Trophoblast cell (in vitro differentiated cells and primary cell): ENCODE measurements around the gene ZNF92.
"Not testable (repeated sequence)": the region's sequence is repeated elsewhere in the genome, so short reads cannot be mapped to it uniquely, and the experiment has no call there.

Experiments
- DNase-seq, 2 donors: peaks; one replicate each; pipeline ENCODE4 v3.0.0-alpha.2; 2016
- H2AFZ ChIP-seq: 2 replicates; pipeline ENCODE4 v1.6.1; 2013; ENCODE audit warnings: low read length, moderate library complexity, mild to moderate bottlenecking; ENCODE audit not compliant: insufficient read depth, poor library complexity
- H2AK5ac ChIP-seq: 2 replicates; pipeline ENCODE4 v1.6.1; 2013; ENCODE audit warnings: mild to moderate bottlenecking, low read length
- H2BK120ac ChIP-seq: 2 replicates; pipeline ENCODE4 v1.6.1; 2013; ENCODE audit warnings: low read length, mild to moderate bottlenecking, moderate library complexity; ENCODE audit not compliant: insufficient read depth, poor library complexity
- H2BK12ac ChIP-seq: 2 replicates; pipeline ENCODE4 v1.6.1; 2013; ENCODE audit warnings: mild to moderate bottlenecking, low read length, moderate library complexity
- H2BK5ac ChIP-seq: 2 replicates; pipeline ENCODE4 v1.6.1; 2013; ENCODE audit warnings: low read length, low read depth, moderate library complexity, mild to moderate bottlenecking; ENCODE audit not compliant: poor library complexity
- H3K14ac ChIP-seq: 2 replicates; pipeline ENCODE4 v1.6.1; 2013; ENCODE audit warnings: mild to moderate bottlenecking, low read length
- H3K18ac ChIP-seq: 2 replicates; pipeline ENCODE4 v1.6.1; 2013; ENCODE audit warnings: mild to moderate bottlenecking, low read length
- H3K23ac ChIP-seq: 2 replicates; pipeline ENCODE4 v1.6.1; 2013; ENCODE audit warnings: low read length
- H3K27ac ChIP-seq: 2 replicates; pipeline ENCODE4 v1.5.1; 2013; ENCODE audit warnings: low read depth, mild to moderate bottlenecking, inconsistent platforms, low read length, moderate library complexity
- H3K27me3 ChIP-seq: 2 replicates; pipeline ENCODE4 v1.6.1; 2013; ENCODE audit warnings: inconsistent platforms, mild to moderate bottlenecking, low read length, moderate library complexity; ENCODE audit not compliant: insufficient read depth
- H3K36me3 ChIP-seq, 2 experiments: 1 replicate in 1 of 2; 2 replicates in 1 of 2; pipeline ENCODE4 v1.6.1; 2013; ENCODE audit warnings: low read length in 2 of 2, mild to moderate bottlenecking in 2 of 2, moderate library complexity in 1 of 2; ENCODE audit not compliant: insufficient read depth in 2 of 2, control insufficient read depth in 1 of 2
- H3K4ac ChIP-seq: 2 replicates; pipeline ENCODE4 v1.6.1; 2013; ENCODE audit warnings: low read depth, mild to moderate bottlenecking, low read length, moderate library complexity
- H3K4me1 ChIP-seq, 2 experiments: 1 replicate in 1 of 2; 2 replicates in 1 of 2; pipeline ENCODE4 v1.6.1; 2013; ENCODE audit warnings: low read length in 2 of 2, mild to moderate bottlenecking in 2 of 2, moderate library complexity in 1 of 2; ENCODE audit not compliant: insufficient read depth in 2 of 2, control insufficient read depth in 1 of 2
- H3K4me2 ChIP-seq: 2 replicates; pipeline ENCODE4 v1.6.1; 2013; ENCODE audit warnings: inconsistent platforms, mild to moderate bottlenecking, low read length, moderate library complexity
- H3K4me3 ChIP-seq: 2 replicates; pipeline ENCODE4 v1.5.1; 2013; ENCODE audit warnings: mild to moderate bottlenecking, low read depth, low read length, inconsistent platforms
- H3K79me1 ChIP-seq: one replicate; pipeline ENCODE4 v1.6.1; 2013; ENCODE audit warnings: low read length
- H3K79me2 ChIP-seq: 2 replicates; pipeline ENCODE4 v1.6.1; 2013; ENCODE audit warnings: low read length, mild to moderate bottlenecking; ENCODE audit not compliant: control insufficient read depth, insufficient read depth, poor library complexity
- H3K9ac ChIP-seq: 2 replicates; pipeline ENCODE4 v1.6.1; 2013; ENCODE audit warnings: mild to moderate bottlenecking, low read length
- H3K9me3 ChIP-seq: 2 replicates; pipeline ENCODE4 v1.6.1; 2013; ENCODE audit warnings: low read depth, mild to moderate bottlenecking, control low read depth, inconsistent platforms, low read length; ENCODE audit not compliant: insufficient read depth
- H4K12ac ChIP-seq: 2 replicates; pipeline ENCODE4 v1.6.1; 2013; ENCODE audit warnings: low read depth, mild to moderate bottlenecking, low read length, moderate library complexity
- H4K8ac ChIP-seq: 2 replicates; pipeline ENCODE4 v1.6.1; 2013; ENCODE audit warnings: low read depth, mild to moderate bottlenecking, low read length, moderate library complexity
- H4K91ac ChIP-seq: one replicate; pipeline ENCODE4 v1.6.1; 2013; ENCODE audit warnings: low read depth, mild to moderate bottlenecking, low read length, moderate library complexity
- WGBS: extraction: QIAGEN DNeasy Blood & Tissue Kit; methylation state at CpG from one replicate; pipeline ENCODE4 v1.1.7; 2013; ENCODE audit warnings: missing lambda C conversion rate; ENCODE audit not compliant: insufficient read length, insufficient coverage; ENCODE audit errors: extremely low coverage; 5-methylcytosine and 5-hydroxymethylcytosine counted together

Gene ZNF92

DNA sequence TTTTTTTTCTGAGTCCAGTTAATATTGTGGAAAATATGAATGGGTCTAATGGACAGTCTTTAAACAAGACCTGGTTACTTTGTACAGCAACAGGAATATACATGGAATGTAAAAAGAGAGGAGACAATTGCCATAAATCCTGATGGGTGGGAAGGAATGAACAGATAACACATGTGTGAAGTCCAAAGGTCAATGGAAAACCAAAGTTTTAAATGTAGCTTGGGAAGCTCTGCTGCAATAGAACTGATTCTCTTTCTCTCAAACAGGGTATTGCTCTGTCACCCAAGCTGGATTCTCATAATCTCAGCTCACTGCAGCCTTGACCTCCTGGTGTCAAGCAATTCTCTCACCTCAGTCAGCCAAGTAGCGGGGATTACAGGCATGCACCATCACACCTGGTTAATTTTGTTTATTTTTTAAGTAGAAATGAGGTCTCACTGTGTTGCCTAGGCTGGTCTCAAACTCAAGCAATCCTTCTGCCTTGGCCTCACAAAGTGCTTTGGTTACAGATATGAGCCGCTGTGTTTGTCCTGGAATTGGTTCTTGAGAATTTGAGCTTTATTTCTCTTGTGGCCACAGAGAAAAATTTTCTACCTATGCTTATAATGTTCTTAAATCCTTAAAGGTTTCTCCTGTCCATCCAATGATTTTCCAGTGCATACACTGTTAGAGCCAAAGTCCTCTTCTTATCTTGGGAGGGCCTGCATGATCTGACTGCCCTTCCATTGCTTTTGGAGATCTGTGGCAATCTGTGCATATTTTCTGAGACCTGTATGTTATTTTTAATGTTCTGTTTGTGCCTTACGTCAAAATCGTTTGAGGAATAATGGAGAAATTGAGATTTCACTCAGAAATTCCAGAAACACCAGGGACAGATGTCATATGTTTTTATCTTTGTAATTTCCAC, 30.7 kb upstream of the ZNF92 start:
- H2AK5ac ChIP-seq = no peak overlapping the region
- H3K9me3 ChIP-seq = no peaks in the 10 kb centered on the region
- no peak overlapping the region for H4K8ac ChIP-seq
- H3K79me1 ChIP-seq = no peaks in the 10 kb centered on the region
- H3K14ac ChIP-seq = no peak overlapping the region
- H2AFZ ChIP-seq = no peak overlapping the region
- H3K79me2 ChIP-seq = no peaks in the 10 kb centered on the region
- no peak overlapping the region for H4K12ac ChIP-seq
- no peak overlapping the region for H3K4me3 ChIP-seq
- H3K4me1 ChIP-seq = no peaks in the 10 kb centered on the region
- H3K27me3 ChIP-seq = no peaks in the 10 kb centered on the region
- H3K18ac ChIP-seq = no peak overlapping the region
- H2BK120ac ChIP-seq = no peak overlapping the region
- H3K4me2 ChIP-seq = no peak overlapping the region
- H3K27ac ChIP-seq = no peak overlapping the region
- no peak overlapping the region for H4K91ac ChIP-seq
- H2BK5ac ChIP-seq = no peak overlapping the region
- no peaks in the 10 kb centered on the region for H3K36me3 ChIP-seq
- H3K4ac ChIP-seq = no peak overlapping the region
- no CpG with 5 or more reads among the region's 4 CpGs for WGBS
- no peak overlapping the region for H3K23ac ChIP-seq
- DNase-seq = no peak
- no peak overlapping the region for H3K9ac ChIP-seq
- no peak overlapping the region for H2BK12ac ChIP-seq

DNA sequence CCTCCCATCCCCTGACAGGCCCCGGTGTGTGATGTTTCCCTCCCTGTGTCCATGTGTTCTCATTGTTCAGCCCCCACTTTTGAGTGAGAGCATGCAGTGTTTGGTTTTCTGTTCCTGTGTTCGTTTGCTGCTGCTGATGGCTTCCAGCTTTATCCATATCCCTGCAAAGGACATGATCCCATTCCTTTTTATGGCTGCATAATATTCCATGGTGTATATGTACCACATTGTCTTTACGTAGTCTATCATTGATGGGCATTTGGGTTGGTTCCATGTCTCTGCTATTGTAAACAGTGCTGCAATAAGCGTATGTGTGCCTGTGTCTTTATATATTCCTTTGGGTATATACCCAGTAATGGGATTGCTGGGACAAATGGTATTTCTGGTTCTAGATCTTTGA, 29.1 kb upstream of the ZNF92 start:
- not testable (repeated sequence) for H3K27ac ChIP-seq, H3K4me1 ChIP-seq, DNase-seq, H2AK5ac ChIP-seq, H3K79me1 ChIP-seq, H3K14ac ChIP-seq, H4K8ac ChIP-seq, H3K4ac ChIP-seq, H4K12ac ChIP-seq, H3K36me3 ChIP-seq, H4K91ac ChIP-seq, H2AFZ ChIP-seq, H2BK12ac ChIP-seq, H3K18ac ChIP-seq, H3K79me2 ChIP-seq, H3K9ac ChIP-seq, H3K9me3 ChIP-seq, H3K4me3 ChIP-seq, H2BK5ac ChIP-seq, H3K4me2 ChIP-seq, H3K23ac ChIP-seq, H3K27me3 ChIP-seq, H2BK120ac ChIP-seq
- no CpG with 5 or more reads among the region's 4 CpGs for WGBS

DNA sequence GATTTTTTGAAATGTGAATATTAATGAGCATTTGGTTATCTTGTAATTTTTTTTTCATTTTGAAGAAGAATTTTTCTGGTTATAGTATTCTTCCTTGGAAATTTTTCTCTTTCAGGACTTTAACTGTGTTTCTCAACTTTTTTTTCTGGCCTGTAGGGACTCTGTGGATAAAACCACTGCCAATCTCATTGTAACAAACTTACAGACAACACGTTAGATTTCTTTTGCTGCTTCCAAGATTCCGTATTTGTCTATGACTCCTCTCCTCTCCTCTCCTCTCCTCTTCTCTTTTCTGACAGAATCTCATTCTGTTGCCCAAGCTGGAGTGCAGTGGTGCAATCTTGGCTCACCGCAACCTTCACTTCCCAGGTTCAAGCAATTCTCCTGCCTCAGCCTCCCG, 19.4 kb upstream of the ZNF92 start:
- Histone ChIP-seq H3K23ac (no peak overlapping the region), H3K4ac (no peak overlapping the region), H2BK120ac (no peak overlapping the region), H3K4me1 (no peaks in the 10 kb centered on the region), H3K4me2 (no peak overlapping the region), H3K9me3 (no peaks in the 10 kb centered on the region), H3K79me2 (no peaks in the 10 kb centered on the region), H2AFZ (no peak overlapping the region), H3K27ac (no peak overlapping the region), H3K79me1 (no peaks in the 10 kb centered on the region), H3K4me3 (no peak overlapping the region), H3K36me3 (no peaks in the 10 kb centered on the region), H4K8ac (no peak overlapping the region), H2BK12ac (no peak overlapping the region), H4K12ac (no peak overlapping the region), H3K9ac (no peak overlapping the region), H2AK5ac (no peak overlapping the region), H2BK5ac (no peak overlapping the region), H3K27me3 (no peaks in the 10 kb centered on the region), H3K18ac (no peak overlapping the region), H4K91ac (no peak overlapping the region), H3K14ac (no peak overlapping the region)
- DNase-seq = no peak
- WGBS = no CpG with 5 or more reads among the region's 4 CpGs

DNA sequence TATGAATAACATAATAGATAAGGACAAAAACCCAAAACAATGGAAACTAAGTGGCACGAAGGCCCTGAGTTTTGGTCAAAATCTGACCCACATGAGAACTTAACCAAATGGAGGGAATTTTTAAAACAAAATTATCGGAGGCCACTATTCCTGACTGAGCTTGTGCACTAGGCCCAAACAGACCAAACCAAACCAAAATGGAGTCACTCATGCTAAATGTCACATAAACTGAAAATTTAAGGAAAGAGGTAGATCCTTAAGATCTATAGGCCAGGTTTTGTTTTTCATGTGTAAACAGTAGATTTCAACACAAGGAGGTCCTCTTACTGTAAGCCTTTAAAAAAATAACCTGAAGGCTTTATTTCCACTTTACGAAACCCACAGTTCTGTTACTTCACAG, 3.8 kb upstream of the ZNF92 start:
- no peak overlapping the region for H3K18ac ChIP-seq
- H3K79me2 ChIP-seq = peaks cover 4% of the 10 kb centered on the region
- H3K4me2 ChIP-seq = no peak overlapping the region
- no peak overlapping the region for H3K4me3 ChIP-seq
- no peak overlapping the region for H4K91ac ChIP-seq
- H3K4ac ChIP-seq = no peak overlapping the region
- no peak overlapping the region for H2BK5ac ChIP-seq
- H3K27me3 ChIP-seq = no peaks in the 10 kb centered on the region
- no peak overlapping the region for H2AK5ac ChIP-seq
- no peaks in the 10 kb centered on the region for H3K4me1 ChIP-seq
- no peaks in the 10 kb centered on the region for H3K36me3 ChIP-seq
- no peaks in the 10 kb centered on the region for H3K9me3 ChIP-seq
- H3K79me1 ChIP-seq = peaks cover 5% of the 10 kb centered on the region
- no CpG with 5 or more reads among the region's 3 CpGs for WGBS
- no peak overlapping the region for H3K27ac ChIP-seq
- DNase-seq = no peak
- H3K23ac ChIP-seq = no peak overlapping the region
- H4K8ac ChIP-seq = no peak overlapping the region
- no peak overlapping the region for H4K12ac ChIP-seq
- no peak overlapping the region for H3K9ac ChIP-seq
- no peak overlapping the region for H2BK120ac ChIP-seq
- H3K14ac ChIP-seq = no peak overlapping the region
- no peak overlapping the region for H2BK12ac ChIP-seq
- H2AFZ ChIP-seq = no peak overlapping the region
